HL-60 (cell line): ENCODE measurements around the gene SMAD7.

ENCODE experiments used
- DNase-seq, 2 experiments: peaks; one replicate each; pipeline ENCODE4 v3.0.0-alpha.2; 2010 to 2020; ENCODE audit warnings: low read depth in 1 of 2, low spot score in 1 of 2
- H3K27ac ChIP-seq: fragments of 250-450 bp; sonication (Bioruptor Pico); replicated peaks from 2 replicates; pipeline ENCODE4 v1.5.1; 2020; ENCODE audit warnings: mild to moderate bottlenecking, moderate library complexity
- H3K27me3 ChIP-seq: fragments of 250-450 bp; sonication (Bioruptor Pico); 2 replicates; pipeline ENCODE4 v1.5.1; 2021; ENCODE audit warnings: mild to moderate bottlenecking, moderate library complexity; ENCODE audit not compliant: insufficient read depth, poor library complexity, severe bottlenecking
- H3K4me3 ChIP-seq: replicated peaks from 2 replicates; pipeline ENCODE4 v1.5.1; 2011; ENCODE audit warnings: mild to moderate bottlenecking, control low read depth, low read length; ENCODE audit not compliant: insufficient read depth
- GABPA ChIP-seq: IDR thresholded peaks from 2 replicates; pipeline ENCODE4 v1.6.1; 2012; ENCODE audit warnings: low read depth
- POLR2AphosphoS5 ChIP-seq: IDR thresholded peaks from 2 replicates; pipeline ENCODE4 v1.6.1; 2012; ENCODE audit warnings: low read depth
- SPI1 ChIP-seq: IDR thresholded peaks from 2 replicates; pipeline ENCODE4 v1.6.1; 2012; ENCODE audit warnings: low read depth, mild to moderate bottlenecking, borderline replicate concordance
- TF ChIP-seq, protein P1 (sequence below): IDR thresholded peaks from one replicate; pipeline ENCODE4 v1.5.1; 2011; ENCODE audit warnings: low read length, control low read depth, inconsistent platforms; ENCODE audit not compliant: insufficient read depth
- TF ChIP-seq, protein P2 (sequence below): IDR thresholded peaks from 2 replicates; pipeline ENCODE4 v1.6.1; 2012; ENCODE audit warnings: low read depth; ENCODE audit not compliant: insufficient replicate concordance

The SMAD7 gene

DNA sequence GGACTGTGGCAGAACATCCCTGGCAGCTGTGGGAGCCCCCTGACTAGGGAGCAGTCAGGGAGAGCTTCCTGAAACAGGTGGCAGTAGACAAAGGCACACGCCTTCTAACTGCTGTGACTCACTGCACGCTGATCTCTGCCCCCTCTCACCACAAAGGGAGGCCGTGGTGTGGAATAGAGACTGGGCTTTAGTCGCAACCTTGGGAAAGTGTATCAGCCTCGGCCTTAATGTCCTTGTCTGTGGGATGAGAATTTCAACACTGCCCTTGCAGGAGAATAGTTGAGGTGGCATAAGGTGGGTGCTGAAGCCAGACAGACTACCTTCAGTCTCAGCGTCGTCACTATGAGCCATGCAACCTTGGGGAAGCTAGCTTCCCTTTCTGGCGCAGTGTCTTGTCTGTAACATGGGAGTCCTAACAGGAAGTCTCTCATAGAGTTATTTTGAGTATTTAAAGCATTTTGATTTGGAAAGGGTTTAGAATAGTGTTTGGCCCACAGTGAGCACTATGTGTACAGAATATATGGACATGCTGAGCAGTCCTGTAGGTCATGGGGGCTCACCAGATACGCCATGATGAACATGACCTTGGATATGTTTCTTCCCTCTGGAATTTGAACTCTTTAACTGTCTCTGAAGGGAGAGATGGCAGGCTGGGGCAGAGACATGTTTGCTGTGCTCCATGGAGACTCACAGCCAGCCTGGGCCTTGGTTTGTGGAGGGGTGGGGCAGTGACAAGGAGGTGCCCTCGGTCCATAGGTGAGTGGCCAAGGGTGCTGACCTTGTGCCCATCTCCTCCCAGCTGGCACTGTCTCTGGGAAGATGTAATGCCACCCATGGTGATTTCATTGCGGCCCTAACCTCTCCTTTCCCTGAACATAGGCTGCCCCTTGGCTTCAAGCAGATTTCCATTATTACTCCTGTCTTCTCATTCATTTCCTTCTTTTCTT lies 29.5 kb upstream of the SMAD7 start:
- peaks cover under 1% of the 10 kb centered on the region for H3K27me3 ChIP-seq
- no peak for TF ChIP-seq GABPA
- TF ChIP-seq POLR2AphosphoS5: peak; percentile 53; the same call in 1 of the 2 replicates
- peak; percentile 67; the same call in 1 of the 2 replicates for TF ChIP-seq SPI1
- no peak overlapping the region; the same call in 1 of the 2 replicates for H3K27ac ChIP-seq
- peak; percentile 80 to 90 for DNase-seq
- H3K4me3 ChIP-seq: no peak overlapping the region

DNA sequence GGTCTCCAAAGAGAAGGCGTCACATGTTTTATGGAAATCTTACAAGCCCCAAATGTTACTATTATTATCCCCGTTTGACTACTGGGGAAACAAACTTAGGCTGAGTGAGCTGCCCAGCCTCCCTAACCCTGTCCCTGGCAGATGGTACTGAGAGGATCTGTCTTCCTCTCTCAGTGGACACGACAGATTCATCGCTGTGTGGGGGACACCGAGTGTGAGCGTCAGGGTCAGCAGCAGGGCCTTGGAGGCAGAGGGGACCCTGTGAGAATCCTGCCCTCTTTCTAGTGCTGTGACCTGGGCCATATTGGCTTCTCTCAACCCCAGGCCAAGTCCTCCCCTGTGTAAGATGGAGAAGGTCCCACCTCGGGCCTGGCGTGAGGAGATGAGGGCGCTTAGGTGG lies 27.1 kb upstream of the SMAD7 start:
- TF ChIP-seq, protein P1, sequence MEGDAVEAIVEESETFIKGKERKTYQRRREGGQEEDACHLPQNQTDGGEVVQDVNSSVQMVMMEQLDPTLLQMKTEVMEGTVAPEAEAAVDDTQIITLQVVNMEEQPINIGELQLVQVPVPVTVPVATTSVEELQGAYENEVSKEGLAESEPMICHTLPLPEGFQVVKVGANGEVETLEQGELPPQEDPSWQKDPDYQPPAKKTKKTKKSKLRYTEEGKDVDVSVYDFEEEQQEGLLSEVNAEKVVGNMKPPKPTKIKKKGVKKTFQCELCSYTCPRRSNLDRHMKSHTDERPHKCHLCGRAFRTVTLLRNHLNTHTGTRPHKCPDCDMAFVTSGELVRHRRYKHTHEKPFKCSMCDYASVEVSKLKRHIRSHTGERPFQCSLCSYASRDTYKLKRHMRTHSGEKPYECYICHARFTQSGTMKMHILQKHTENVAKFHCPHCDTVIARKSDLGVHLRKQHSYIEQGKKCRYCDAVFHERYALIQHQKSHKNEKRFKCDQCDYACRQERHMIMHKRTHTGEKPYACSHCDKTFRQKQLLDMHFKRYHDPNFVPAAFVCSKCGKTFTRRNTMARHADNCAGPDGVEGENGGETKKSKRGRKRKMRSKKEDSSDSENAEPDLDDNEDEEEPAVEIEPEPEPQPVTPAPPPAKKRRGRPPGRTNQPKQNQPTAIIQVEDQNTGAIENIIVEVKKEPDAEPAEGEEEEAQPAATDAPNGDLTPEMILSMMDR: no peak
- TF ChIP-seq POLR2AphosphoS5 (no peak), SPI1 (no peak), GABPA (no peak)
- TF ChIP-seq, protein P2, sequence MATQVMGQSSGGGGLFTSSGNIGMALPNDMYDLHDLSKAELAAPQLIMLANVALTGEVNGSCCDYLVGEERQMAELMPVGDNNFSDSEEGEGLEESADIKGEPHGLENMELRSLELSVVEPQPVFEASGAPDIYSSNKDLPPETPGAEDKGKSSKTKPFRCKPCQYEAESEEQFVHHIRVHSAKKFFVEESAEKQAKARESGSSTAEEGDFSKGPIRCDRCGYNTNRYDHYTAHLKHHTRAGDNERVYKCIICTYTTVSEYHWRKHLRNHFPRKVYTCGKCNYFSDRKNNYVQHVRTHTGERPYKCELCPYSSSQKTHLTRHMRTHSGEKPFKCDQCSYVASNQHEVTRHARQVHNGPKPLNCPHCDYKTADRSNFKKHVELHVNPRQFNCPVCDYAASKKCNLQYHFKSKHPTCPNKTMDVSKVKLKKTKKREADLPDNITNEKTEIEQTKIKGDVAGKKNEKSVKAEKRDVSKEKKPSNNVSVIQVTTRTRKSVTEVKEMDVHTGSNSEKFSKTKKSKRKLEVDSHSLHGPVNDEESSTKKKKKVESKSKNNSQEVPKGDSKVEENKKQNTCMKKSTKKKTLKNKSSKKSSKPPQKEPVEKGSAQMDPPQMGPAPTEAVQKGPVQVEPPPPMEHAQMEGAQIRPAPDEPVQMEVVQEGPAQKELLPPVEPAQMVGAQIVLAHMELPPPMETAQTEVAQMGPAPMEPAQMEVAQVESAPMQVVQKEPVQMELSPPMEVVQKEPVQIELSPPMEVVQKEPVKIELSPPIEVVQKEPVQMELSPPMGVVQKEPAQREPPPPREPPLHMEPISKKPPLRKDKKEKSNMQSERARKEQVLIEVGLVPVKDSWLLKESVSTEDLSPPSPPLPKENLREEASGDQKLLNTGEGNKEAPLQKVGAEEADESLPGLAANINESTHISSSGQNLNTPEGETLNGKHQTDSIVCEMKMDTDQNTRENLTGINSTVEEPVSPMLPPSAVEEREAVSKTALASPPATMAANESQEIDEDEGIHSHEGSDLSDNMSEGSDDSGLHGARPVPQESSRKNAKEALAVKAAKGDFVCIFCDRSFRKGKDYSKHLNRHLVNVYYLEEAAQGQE: no peak
- no peak for DNase-seq
- Histone ChIP-seq H3K27ac (no peak overlapping the region), H3K27me3 (peaks cover 8% of the 10 kb centered on the region), H3K4me3 (no peak overlapping the region)

DNA sequence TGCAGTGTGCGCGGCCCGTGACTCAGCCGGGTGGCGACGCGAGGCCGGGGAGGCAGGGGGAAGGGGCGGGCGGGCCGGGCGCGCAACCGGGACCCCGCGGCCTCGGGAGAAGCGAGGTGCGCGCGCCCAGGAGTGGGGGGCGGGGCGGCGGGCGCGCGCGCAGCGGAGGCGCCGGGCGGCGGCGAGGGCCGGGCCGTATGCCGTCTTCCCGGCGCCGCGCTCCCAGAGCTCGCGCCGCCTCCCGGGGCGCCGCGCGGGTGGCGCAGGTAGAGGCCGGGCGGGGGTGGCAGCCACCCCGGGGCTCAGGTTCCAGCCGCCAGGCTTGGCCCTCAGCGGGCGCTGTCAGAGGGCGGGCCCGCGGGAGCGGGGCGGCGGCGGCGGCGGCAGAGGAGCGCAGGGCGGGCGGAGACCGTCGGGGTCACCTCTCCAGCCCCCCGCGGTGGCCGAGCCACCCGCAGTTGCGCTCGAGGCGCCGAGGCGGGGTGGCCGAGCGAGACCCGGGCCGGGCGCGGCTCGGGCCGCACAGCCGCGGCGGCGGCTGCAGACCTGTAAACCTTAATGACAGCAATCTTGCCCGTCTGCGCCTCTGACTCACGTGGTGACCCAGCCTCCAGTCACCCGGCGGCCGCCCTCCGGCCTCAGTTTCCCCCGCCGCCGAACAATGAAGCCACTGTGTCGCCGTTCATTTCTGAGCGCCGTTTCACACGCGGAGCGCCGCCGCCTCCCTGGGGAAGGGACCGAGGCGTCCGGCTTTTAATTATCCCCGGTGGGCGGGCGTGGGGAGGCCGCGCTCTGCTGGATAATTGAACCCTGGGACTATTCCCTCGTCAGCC lies 25.3 kb upstream of the SMAD7 start:
- Histone ChIP-seq H3K4me3 (peak overlapping the region; percentile 63), H3K27ac (no peak overlapping the region), H3K27me3 (peaks cover 8% of the 10 kb centered on the region)
- peak in 1 of 2 experiments; percentile 62 for DNase-seq
- no peak for TF ChIP-seq POLR2AphosphoS5
- no peak for TF ChIP-seq SPI1
- TF ChIP-seq, protein P2: no peak
- TF ChIP-seq, protein P1: no peak
- no peak for TF ChIP-seq GABPA
